H1 (cell line): ENCODE measurements around the gene BAIAP2. TPM values are rescaled to one million over a fixed set of nuclear protein-coding genes. Genes with fewer than 3 reads are reported as not detected.

Experiments used
- CHD1 ChIP-seq: IDR thresholded peaks from 2 replicates; pipeline ENCODE4 v1.6.1; 2012; ENCODE audit warnings: low read depth, low read length, improper control_type of control experiment
- E2F6 ChIP-seq: IDR thresholded peaks from 2 replicates; pipeline ENCODE4 v1.6.1; 2012; ENCODE audit warnings: inconsistent platforms
- EZH2 ChIP-seq: fragments of 200-600 bp; sonication (generic); IDR thresholded peaks from 2 replicates; pipeline ENCODE4 v1.7.1; 2012; ENCODE audit warnings: low read depth, mild to moderate bottlenecking, moderate library complexity, low read length, inconsistent platforms; ENCODE audit not compliant: severe bottlenecking
- GABPA ChIP-seq: IDR thresholded peaks from 2 replicates; pipeline ENCODE4 v1.6.1; 2011; ENCODE audit warnings: mild to moderate bottlenecking, low read length, moderate library complexity, borderline replicate concordance; ENCODE audit not compliant: insufficient read depth
- GTF2F1 ChIP-seq: IDR thresholded peaks from 2 replicates; pipeline ENCODE4 v1.6.1; 2012; ENCODE audit warnings: low read depth, low read length, improper control_type of control experiment, borderline replicate concordance
- HDAC6 ChIP-seq: IDR thresholded peaks from one replicate; pipeline ENCODE4 v1.7.1; 2012; ENCODE audit warnings: low read depth, mild to moderate bottlenecking, inconsistent platforms, low read length, moderate library complexity
- JUN ChIP-seq: IDR thresholded peaks from 2 replicates; pipeline ENCODE4 v1.6.1; 2011; ENCODE audit warnings: low read depth, mild to moderate bottlenecking, improper control_type of control experiment, low read length
- KDM5A ChIP-seq: fragments of 200-600 bp; IDR thresholded peaks from 2 replicates; pipeline ENCODE4 v1.7.1; 2012; ENCODE audit warnings: mild to moderate bottlenecking, low read length, inconsistent platforms, mixed read lengths
- NANOG ChIP-seq: IDR thresholded peaks from 2 replicates; pipeline ENCODE4 v1.6.1; 2011; ENCODE audit warnings: low read length, low read depth, mild to moderate bottlenecking, inconsistent platforms; ENCODE audit not compliant: insufficient read depth, poor library complexity, severe bottlenecking
- RNF2 ChIP-seq: fragments of 200-900, 300-1000 bp; sonication (generic); IDR thresholded peaks from 2 replicates; pipeline ENCODE4 v1.7.1; 2016; ENCODE audit warnings: borderline replicate concordance, low read depth, mild to moderate bottlenecking, antibody characterized with exemption, low read length; ENCODE audit not compliant: poor library complexity, severe bottlenecking; ENCODE audit errors: missing control alignments
- SUZ12 ChIP-seq: fragments of 200-600 bp; sonication (generic); IDR thresholded peaks from 2 replicates; pipeline ENCODE4 v1.6.1; 2012; ENCODE audit warnings: mild to moderate bottlenecking, inconsistent platforms, low read length, moderate library complexity, mixed read lengths
- polyA plus RNA-seq, 7 experiments: library from polyadenylated mRNA; depleted of rRNA in 3 of 7; stranded (reverse) in 5 of 7; unstranded in 2 of 7; fragments of >200 nt in 5 of 7; fragments of 200-250 nt in 2 of 7; gene quantifications; 1 replicate in 5 of 7; 2 replicates in 1 of 7; 4 replicates in 1 of 7; pipeline versions ENCODE4 v1.2.1 to v1.2.3, GENCODE V29; 2011 to 2013; ENCODE audit warnings: missing spikeins in 2 of 7, mixed read lengths in 2 of 7
- total RNA-seq: library from RNA; stranded (reverse); fragmentation: NEBNext Ultra II Directional; extraction: Animal tissue kit (Norgen Biotek cat#: 25700); gene quantifications from 2 replicates; pipeline ENCODE4 v1.2.1, GENCODE V29; 2021

Gene BAIAP2
- total and polyA plus RNA-seq, 2 of the 8 experiments (the other 6 are each of a cell fraction or from before 2014, with no cell fraction given), result 10.0 to 22.8 TPM

GRCh38 chr17:81046132-81046769 is 11.3 kb downstream of the BAIAP2 start (continued):
- no peak for TF ChIP-seq E2F6
- no peak for TF ChIP-seq JUN
- TF ChIP-seq SUZ12, result no peak
- TF ChIP-seq NANOG, result no peak
- no peak for TF ChIP-seq HDAC6
- TF ChIP-seq GTF2F1, result no peak
- TF ChIP-seq EZH2, result no peak
- no peak for TF ChIP-seq RNF2
- TF ChIP-seq KDM5A, result no peak
- no peak for TF ChIP-seq CHD1
- TF ChIP-seq GABPA, result no peak
